Umbilical cord (tissue), 2 donors: Measurements from ENCODE around the gene IL1RAPL2. TPM values are rescaled to one million over a fixed set of nuclear protein-coding genes. Genes with fewer than 3 reads are reported as not detected.
"Not testable (repeated sequence)": the region's sequence is repeated elsewhere in the genome, so short reads cannot be mapped to it uniquely, and the experiment has no call there.

Experiments
- DNase-seq: peaks from one replicate; pipeline ENCODE4 v3.0.0-alpha.2; 2015; ENCODE audit warnings: low spot score
- total RNA-seq: library from RNA; depleted of rRNA; stranded (reverse); fragments of >200 nt; gene quantifications from one replicate; pipeline ENCODE4 v1.2.3, GENCODE V29; 2014; ENCODE audit warnings: low replicate concordance; ENCODE audit not compliant: insufficient read depth

Gene IL1RAPL2
- total RNA-seq, 1 donor from 2014 or later, result 2.2 TPM

DNA sequence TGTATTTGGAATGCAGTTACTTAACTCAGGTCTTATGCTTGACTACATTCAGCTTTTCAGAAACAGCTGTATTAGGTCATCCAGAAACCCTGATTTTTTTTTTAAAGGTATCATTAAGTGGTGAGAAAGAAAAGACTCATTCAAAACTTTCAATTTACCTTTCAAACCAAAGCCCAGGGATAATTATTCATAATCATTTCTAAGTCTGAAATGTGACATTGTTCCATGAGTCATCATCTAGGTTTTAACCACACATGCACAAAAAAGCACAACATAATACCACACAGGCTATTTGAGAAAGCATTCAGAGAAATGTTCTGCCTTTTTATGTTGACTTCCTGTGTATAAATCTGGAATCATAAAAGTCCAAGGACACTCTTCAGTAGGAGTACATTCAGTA is 288.2 kb downstream of the IL1RAPL2 start:
- DNase-seq, result no peak

DNA sequence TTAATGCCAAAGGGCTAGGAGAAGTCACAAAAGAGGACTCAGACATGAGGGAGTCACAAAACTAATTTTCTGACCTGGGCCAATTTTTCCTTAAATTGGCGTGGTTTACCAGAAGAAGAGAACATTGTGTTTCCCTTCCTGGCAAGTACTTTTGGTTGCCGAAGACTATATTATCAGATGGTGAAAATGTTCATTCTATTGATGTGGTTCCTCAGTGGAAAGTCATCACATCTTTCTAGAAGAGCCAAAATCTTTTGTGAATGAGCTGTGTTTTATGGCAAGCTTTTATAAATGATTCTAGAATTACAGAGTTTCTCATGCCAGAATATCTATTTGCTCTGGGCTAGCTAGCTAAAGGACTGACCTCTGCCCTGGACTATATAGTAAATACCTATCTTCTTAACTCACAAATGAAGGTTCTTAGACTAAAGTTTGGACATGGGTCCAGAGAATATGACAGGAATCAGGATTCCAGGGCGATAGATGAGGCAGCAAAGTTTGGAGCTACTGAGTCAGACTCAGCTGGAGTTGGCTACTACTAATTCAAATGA is 288.9 kb downstream of the IL1RAPL2 start:
- DNase-seq, result no peak

DNA sequence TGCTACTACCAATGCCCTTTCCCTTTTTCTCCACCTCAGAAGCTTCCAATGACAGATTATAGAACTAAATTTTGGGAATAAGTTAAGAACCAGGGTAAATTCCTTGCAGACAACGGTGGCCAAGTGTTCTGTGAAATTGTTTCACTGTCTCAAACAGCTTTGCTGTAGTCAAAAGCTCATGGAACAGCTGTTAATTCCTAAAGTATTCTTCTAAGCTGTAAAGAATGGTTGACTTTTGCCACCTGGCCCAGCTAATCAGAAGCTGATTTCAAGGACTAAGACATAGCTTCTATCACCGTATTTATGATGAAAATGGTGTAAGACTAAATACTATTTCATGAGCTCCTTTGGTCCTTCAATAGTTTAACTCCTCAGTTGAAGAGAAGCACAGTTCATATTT is 297.5 kb downstream of the IL1RAPL2 start:
- DNase-seq, result no peak

DNA sequence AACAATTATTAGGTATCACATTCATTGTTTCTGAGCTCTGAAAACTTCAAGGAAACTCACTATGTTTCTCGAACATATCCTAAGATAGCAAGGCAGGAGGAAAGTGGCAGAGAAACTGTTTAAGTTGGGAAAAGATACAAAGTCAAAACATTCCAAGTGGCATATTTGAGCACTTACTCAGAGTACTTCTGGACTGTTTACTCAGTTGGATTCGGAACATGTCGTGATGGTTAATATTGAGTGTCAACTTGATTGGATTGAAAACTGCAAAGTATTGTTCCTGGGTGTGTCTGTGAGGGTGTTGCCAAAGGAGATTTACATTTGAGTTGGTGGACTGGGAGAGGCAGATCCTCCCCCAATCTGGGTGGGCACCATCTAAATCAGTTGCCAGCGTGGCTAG is 298.3 kb downstream of the IL1RAPL2 start:
- no peak for DNase-seq

DNA sequence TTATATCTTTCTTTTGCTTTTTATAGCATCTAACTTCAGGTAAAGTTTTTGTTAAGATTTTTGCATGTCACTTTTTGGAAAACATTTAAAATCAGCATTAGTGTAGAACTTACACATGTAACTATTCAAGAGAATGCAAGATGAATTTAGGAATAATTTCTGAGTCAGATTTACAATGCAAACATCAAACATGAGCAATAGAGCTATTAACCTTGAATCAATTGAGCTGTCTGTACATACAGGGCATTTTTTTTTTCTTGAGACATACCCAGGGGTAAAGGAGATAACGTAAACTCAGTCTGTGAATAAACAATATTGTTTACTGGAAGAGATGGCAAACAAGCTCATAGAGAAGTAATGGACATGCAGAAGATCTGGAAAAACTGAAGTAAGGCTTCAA is 311.5 kb downstream of the IL1RAPL2 start:
- no peak for DNase-seq

DNA sequence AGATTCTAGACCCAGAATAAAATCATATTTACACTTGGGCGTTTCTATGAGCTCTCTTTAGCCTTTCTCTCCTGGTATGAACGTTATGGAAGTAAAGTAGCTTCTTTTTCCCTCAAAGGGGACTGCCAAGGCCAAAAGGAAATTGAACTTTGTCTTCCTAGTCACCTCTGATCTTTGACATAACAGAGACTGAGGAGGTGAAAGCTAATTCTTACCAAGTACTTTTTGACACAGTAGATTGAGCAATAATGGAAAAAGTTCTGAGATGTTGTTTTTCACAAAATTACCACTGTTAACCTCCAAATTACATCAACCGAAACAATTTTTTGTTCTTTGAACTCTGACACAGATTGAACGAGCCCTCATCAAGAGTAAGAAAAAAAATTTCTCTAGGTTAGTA is 336.1 kb downstream of the IL1RAPL2 start:
- no peak for DNase-seq

DNA sequence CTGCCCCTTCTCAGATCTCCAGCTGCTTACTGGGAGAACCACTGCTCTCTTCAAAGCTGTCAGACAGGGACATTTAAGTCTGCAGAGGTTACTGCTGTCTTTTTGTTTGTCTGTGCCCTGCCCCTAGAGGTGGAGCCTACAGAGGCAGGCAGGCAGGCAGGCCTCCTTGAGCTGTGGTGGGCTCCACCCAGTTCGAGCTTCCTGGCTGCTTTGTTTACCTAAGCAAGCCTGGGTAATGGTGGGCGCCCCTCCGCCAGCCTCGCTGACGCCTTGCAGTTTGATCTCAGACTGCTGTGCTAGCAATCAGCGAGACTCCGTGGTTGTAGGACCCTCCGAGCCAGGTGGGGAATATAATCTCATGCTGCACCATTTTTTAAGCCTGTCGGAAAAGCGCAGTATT is 343.7 kb downstream of the IL1RAPL2 start:
- DNase-seq, result not testable (repeated sequence)

DNA sequence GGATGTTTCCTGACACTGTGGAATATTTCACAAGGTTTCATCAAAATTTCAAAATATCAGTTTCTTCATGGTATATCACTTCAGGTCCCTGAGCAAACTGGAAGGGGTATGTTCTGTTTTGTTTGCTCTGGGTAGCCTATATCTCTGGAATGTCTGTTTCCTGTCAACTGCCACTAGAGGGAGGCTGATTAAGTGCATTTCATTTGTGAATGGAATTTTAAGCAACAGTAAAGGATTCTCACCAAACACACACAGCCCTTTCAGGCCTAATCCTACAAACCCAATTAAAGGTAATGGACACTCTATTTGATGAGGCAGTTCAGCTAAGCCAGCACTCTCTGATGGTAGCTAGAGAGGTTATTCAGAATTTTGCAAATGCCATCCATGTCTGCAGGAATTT is 347.3 kb downstream of the IL1RAPL2 start:
- DNase-seq, result peak; percentile 10

DNA sequence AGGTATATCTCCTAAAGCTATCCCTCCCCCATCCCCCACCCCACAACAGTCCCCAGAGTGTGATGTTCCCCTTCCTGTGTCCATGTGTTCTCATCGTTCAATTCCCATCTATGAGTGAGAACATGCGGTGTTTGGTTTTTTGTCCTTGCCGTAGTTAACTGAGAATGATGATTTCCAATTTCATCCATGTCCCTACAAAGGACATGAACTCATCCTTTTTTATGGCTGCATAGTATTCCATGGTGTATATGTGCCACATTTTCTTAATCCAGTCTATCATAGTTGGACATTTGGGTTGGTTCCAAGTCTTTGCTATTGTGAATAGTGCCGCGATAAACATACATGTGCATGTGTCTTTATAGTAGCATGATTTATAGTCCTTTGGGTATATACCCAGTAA is 348.7 kb downstream of the IL1RAPL2 start:
- not testable (repeated sequence) for DNase-seq

DNA sequence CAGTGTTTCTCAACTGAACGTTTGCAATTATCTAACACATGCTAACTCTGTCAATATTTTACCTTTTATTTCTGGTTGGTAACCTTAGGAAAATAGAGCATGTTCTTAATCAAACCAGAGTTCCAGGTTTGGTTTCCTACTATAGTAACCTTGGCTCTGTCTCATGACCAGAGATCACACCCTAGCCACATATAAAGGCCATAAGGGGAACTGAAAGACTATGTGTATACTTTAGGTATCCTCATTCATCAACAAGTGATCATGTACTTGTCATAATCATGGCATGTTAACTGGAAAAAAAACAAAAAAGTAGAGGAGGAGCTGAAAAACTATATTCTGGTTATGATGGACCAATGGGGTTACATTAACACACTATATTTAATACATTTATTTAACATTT is 352.1 kb downstream of the IL1RAPL2 start:
- DNase-seq, result no peak

DNA sequence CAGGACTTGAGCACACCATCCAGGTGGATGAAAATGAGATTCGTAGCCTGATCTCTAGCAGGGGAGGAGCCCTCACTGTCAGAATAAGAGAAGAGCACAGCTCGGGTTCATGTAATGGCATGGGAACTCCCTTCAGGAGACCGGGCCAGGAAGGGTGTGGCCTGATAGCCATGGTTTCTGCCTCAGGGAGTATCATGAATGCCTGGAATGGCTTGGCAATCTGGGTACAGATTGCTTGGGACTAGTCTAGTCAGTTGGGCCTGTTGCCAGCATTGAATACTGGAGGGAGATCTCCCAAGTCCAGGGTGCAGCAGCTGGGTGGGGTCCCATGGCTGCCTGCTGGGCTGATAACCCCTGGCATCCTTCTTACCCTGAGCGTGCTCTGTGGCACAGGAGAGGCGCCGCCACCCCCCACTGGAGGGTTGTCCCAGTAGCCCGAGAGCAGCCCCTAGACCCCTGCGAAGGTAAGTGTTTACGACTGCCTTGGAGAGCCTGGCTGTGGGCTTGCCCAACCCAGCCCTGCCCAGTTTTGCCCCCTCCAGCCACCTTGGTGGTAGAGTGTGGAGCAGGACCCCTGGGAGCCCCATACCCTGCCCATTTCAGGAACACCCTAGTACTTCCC is 355.7 kb downstream of the IL1RAPL2 start:
- no peak for DNase-seq

DNA sequence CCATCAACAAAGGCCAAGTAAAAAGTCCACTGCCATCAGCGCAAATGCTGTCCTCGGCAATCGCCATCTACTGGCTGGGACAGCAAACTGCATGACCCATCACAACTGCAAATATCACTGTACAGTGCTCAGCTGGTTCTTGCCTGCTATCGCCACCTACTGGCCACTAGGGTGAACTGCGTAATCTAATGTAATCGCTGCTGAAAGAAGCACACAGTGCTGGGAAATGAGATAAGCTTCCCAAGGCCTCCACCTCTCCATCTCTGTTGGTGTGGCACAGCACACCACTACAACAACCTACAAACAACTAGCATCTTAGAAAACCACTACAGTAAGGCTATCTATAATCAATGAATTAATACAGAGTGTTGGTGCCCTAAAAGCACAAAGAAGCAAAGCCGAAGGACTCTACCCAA is 356.2 kb downstream of the IL1RAPL2 start:
- peak; percentile 37 for DNase-seq

DNA sequence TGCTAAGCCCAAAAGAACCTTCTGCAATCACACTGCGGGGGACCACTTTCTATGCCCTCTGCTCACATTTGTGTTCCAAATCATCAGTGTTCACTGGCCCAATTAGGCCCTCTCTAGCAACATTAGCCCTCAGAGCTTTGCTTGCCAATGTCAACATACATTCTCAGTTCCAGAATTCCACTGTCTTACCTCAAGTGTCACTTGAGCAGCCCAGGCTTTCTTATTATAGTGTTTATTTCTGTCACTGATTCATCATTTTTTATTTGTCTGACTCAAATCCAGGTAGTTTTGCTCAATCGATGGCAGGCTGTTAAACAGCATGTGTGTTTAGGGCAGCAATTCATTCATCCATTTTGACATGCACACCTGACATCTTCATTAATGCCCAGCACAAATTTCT is 363.3 kb downstream of the IL1RAPL2 start:
- DNase-seq, result no peak

DNA sequence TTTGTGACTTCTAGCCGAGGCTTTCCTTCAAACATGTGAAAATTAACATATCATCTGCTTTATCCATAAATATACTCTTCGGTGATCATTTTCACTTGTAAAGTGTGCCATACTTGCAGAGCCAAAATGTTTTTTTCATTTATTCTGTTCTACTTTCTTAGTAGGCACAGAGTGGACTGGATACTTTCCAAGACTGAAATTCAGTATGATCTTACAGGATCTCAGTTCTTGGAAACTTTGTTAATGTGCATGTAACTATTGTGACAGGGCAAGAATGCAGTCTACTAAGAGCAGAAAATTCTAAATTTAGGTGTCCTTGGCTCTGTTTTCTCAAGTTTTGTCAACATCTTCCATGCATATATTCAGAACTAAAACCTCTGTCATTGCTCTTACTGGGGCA is 369.6 kb downstream of the IL1RAPL2 start:
- DNase-seq, result peak; percentile 2

DNA sequence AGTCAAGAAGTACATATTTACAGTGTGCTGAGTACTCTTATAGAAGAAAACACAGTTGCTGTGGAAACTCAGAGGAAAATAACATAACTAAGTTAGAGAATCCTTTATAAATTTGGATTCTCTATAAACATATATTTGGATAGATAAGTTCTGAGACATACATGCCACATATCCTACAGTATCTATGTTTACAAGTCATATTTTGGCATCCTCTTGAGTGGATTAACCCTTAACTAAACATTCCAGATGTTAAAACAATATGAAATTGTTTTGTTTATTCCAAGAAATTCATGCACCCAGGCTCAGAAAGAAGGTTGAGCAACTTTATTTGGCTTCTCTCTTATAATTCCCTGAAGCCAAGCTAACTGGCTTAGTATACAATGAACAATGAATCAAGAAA is 387.3 kb downstream of the IL1RAPL2 start:
- DNase-seq, result no peak

DNA sequence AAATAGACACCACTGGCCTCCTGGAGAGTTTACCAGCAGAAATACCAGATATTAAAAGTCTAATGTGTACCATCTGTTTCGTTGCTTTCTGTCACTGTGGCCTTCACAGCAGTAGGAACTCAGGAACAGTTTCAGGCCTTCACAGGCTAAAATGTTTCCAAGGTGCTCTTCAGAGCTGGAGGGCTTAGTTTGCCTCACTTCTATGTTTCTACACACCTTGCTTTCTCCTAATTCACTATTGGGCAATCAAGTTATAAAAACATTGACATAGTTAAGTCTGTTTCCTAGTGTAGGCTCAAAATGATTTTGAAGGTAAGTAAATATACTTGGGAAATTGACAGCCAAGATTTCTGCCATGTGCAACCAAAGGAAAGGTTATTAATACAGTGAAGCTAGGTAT is 395.9 kb downstream of the IL1RAPL2 start:
- no peak for DNase-seq

DNA sequence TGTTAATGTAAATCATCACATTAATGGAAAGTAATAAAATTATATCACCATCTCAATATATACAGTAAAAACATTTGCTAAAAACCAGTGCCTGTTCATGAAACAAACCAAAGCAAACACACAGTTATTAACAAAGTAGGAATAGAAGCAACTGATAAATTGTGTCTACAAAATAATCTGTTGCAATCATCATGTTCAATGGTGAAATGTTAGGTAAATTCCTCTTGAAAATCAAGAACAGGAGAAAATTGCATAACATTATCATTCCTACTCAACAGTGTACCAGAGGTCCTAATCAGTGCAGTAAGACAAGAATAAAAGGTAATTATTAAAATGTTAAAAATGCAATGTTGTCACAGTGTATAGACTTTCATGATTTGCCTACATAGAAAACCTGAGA is 402.2 kb downstream of the IL1RAPL2 start:
- DNase-seq, result no peak

DNA sequence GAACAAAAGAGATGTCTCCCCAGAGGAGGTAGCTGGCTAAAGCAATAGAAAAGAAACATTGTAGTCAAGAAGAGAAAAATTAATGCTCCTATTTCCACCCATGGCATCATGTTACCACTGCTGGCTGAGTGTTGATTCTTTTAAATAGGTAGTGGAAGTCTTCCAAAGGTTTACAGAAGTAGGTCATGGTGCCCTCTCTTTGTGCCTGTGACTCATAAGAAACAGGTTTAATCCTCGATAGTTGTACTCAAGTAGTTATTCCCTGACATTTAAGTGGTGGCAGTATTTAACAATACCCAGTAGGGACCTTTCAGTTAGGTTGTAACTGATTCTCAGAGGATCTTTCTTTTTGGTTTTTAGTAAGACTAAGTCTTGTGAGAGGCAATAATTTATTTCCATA is 406.7 kb downstream of the IL1RAPL2 start:
- DNase-seq, result no peak

DNA sequence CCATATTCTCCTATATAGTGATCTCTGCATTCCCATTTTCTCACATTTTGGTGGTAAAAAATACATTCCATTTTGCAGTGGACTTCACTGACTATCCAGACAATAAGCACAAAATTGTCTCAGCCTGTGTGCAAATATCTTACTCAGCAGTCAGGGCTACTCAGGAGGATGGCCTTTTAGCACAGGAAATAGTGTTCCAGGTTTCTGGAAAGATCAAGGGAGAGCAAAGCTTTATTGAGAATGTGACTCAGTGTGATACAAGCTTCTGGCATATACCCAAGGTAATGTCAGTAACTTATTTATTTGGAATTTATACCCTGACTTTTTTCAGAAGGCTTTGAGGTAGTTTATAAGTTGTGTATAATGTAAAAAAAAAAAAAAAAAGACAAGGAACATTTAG is 421.1 kb downstream of the IL1RAPL2 start:
- no peak for DNase-seq

DNA sequence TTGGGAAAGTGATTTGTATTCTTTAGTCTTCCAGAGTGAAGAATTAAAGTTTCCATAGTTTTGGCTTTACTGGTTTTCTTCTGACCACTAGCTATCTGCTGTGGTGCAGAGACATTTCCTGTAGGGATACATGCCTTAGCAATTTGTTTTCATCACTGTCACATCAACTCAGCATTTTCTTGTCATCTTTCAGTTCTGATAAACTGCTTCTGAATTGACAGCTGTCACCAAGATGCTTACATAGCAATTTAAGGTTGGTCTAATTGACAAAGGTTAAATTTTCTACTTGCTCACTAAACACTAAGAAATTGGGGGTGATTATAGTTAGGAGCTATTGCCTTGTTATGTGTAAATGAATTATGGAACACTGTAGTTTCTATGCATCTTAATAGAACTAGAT is 422.0 kb downstream of the IL1RAPL2 start:
- no peak for DNase-seq

DNA sequence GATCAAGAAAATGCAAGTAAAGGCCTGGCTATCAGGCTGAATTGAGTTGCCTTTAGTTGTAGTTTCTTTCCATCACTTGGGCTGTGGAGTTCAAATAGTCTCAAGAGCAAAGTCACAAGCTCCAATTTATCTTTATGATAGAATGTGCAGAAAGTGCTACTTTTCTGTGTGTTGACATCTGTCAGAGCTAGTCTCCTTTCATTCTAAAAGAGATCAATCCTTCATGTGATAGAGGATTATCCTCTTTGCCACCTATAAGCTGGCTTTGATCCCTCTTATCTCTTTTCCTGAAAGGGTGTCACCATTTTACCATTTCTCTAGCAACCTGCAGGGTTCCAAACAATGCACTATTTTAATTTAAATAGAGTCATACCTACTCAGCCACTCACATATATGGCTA is 429.5 kb downstream of the IL1RAPL2 start:
- no peak for DNase-seq

DNA sequence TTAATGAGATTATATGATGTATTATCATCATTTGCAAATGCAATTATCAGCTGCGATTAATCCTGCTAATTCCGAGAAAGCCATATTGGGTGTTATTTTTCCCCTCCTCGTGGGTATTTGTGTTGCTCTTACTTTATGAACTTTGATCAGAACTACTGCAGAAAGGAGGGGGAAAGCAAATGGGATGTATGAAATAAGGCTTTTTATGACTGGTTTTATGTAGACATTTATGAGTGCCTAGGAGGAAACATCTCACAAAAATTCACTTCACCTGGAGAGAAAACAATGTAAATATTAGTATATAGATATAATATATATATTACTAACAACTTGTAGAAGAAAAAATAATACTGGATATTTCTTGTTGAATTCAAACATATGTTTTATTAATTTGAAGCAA is 440.1 kb downstream of the IL1RAPL2 start:
- DNase-seq, result no peak

DNA sequence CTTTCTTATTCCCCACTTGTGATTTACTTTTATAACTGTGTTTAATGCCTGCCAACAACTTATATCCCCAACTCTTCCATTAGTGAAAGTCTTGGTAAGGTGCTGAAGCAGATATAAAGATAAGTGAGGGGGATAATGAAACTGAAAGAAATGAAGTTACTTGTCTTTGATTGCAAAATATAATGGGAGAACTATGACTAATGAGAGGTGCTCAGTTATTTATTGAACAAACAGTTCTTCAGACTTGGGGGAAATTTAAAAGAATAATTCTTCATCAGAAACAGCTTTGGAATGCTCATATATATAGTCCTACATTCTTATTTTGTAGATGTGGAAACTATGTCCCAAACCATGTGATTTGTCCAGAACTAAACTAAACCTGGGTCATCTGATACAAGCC is 441.0 kb downstream of the IL1RAPL2 start:
- DNase-seq, result no peak

DNA sequence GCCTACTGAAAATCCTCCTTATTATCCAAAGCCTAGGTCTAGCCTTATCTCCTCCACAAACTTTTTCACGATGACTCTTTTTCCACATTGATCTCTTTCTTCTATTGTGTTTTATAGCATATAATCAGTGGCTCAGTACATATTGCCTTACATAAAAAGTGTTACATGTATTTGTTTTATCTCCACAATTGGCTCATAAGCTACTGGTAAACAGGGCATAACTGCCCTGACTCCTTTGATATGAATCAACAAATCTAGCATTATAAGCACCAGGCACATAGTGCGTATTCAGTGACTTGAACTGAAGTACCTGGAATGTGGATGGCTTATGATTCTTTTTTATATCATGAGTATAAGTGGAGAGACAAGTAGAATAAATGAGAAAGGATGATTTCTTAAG is 447.7 kb downstream of the IL1RAPL2 start:
- DNase-seq, result no peak
